Measurements from ENCODE around the gene ING4. TPM values are rescaled to one million over a fixed set of nuclear protein-coding genes. Genes with fewer than 3 reads are reported as not detected.

Gene ING4
- polyA plus RNA-seq, 2 donors: 15.2 to 24.7 TPM

GRCh38 chr12:6698352-6699046, 35.6 kb upstream of the ING4 start:
- Histone ChIP-seq H3K4me1 (ENCODE audit: control insufficient read depth in 2 of 2, insufficient read depth in 2 of 2, low read length in 1 of 2) (peaks cover 3 to 7% of the 10 kb centered on the region in 2 donors), H3K27me3 (ENCODE audit: control insufficient read depth in 1 of 2, insufficient read depth in 2 of 2, low read length in 2 of 2) (peaks cover 2 to 18% of the 10 kb centered on the region in 2 donors)
- WGBS, 2 donors: 52 to 62% methylated on average over 8 of the region's 8 CpGs

GRCh38 chr12:6697584-6698351, 34.8 kb upstream of the ING4 start:
- Histone ChIP-seq H3K36me3 (ENCODE audit: control insufficient read depth in 2 of 2, insufficient read depth in 2 of 2, low read length in 1 of 2) (no peaks in the 10 kb centered on the region), H3K9me3 (ENCODE audit: control insufficient read depth in 2 of 2, insufficient read depth in 1 of 2, low read depth in 1 of 2, low read length in 1 of 2) (no peaks in the 10 kb centered on the region), H3K4me1 (ENCODE audit: control insufficient read depth in 2 of 2, insufficient read depth in 2 of 2, low read length in 1 of 2) (peaks cover 3 to 7% of the 10 kb centered on the region in 2 donors), H3K27me3 (ENCODE audit: control insufficient read depth in 1 of 2, insufficient read depth in 2 of 2, low read length in 2 of 2) (peaks cover 2 to 18% of the 10 kb centered on the region in 2 donors), H3K4me3 (ENCODE audit: low read depth in 1 of 2, low read length in 2 of 2) (no peak overlapping the region), H3K27ac (ENCODE audit: low read depth in 2 of 2, low read length in 1 of 2) (no peak overlapping the region)
- 68 to 74% methylated on average over 17 of the region's 17 CpGs for WGBS, 2 donors

More at GRCh38 chr12:6698352-6699046, 35.6 kb upstream of the ING4 start:
- Histone ChIP-seq H3K27ac (ENCODE audit: low read depth in 2 of 2, low read length in 1 of 2) (no peak overlapping the region), H3K36me3 (ENCODE audit: control insufficient read depth in 2 of 2, insufficient read depth in 2 of 2, low read length in 1 of 2) (no peaks in the 10 kb centered on the region), H3K9me3 (ENCODE audit: control insufficient read depth in 2 of 2, insufficient read depth in 1 of 2, low read depth in 1 of 2, low read length in 1 of 2) (no peaks in the 10 kb centered on the region), H3K4me3 (ENCODE audit: low read depth in 1 of 2, low read length in 2 of 2) (no peak overlapping the region)

GRCh38 chr12:6696690-6697583, 34.0 kb upstream of the ING4 start:
- H3K36me3 ChIP-seq (ENCODE audit: control insufficient read depth in 2 of 2, insufficient read depth in 2 of 2, low read length in 1 of 2): no peaks in the 10 kb centered on the region
- H3K27me3 ChIP-seq (ENCODE audit: control insufficient read depth in 1 of 2, insufficient read depth in 2 of 2, low read length in 2 of 2): peaks cover 2 to 18% of the 10 kb centered on the region in 2 donors
- H3K27ac ChIP-seq (ENCODE audit: low read depth in 2 of 2, low read length in 1 of 2): no peak overlapping the region
- no peak overlapping the region for H3K4me3 ChIP-seq (ENCODE audit: low read depth in 1 of 2, low read length in 2 of 2)
- 75 to 76% methylated on average over 17 of the region's 17 CpGs for WGBS, 2 donors
- H3K9me3 ChIP-seq (ENCODE audit: control insufficient read depth in 2 of 2, insufficient read depth in 1 of 2, low read depth in 1 of 2, low read length in 1 of 2): no peaks in the 10 kb centered on the region
- H3K4me1 ChIP-seq (ENCODE audit: control insufficient read depth in 2 of 2, insufficient read depth in 2 of 2, low read length in 1 of 2): peaks cover 3 to 7% of the 10 kb centered on the region in 2 donors

GRCh38 chr12:6695313-6696045, 32.6 kb upstream of the ING4 start:
- no peak overlapping the region for H3K27ac ChIP-seq (ENCODE audit: low read depth in 2 of 2, low read length in 1 of 2)
- H3K9me3 ChIP-seq (ENCODE audit: control insufficient read depth in 2 of 2, insufficient read depth in 1 of 2, low read depth in 1 of 2, low read length in 1 of 2): no peaks in the 10 kb centered on the region
- peaks cover 2 to 12% of the 10 kb centered on the region in 2 donors for H3K27me3 ChIP-seq (ENCODE audit: control insufficient read depth in 1 of 2, insufficient read depth in 2 of 2, low read length in 2 of 2)
- peaks cover 3 to 5% of the 10 kb centered on the region in 2 donors for H3K4me1 ChIP-seq (ENCODE audit: control insufficient read depth in 2 of 2, insufficient read depth in 2 of 2, low read length in 1 of 2)
- no peak overlapping the region for H3K4me3 ChIP-seq (ENCODE audit: low read depth in 1 of 2, low read length in 2 of 2)
- no peaks in the 10 kb centered on the region for H3K36me3 ChIP-seq (ENCODE audit: control insufficient read depth in 2 of 2, insufficient read depth in 2 of 2, low read length in 1 of 2)
- 66 to 71% methylated on average over 11 of the region's 11 CpGs for WGBS, 2 donors

GRCh38 chr12:6694701-6695100, 31.8 kb upstream of the ING4 start:
- peaks cover 0 to 2% of the 10 kb centered on the region in 2 donors for H3K4me1 ChIP-seq (ENCODE audit: control insufficient read depth in 2 of 2, insufficient read depth in 2 of 2, low read length in 1 of 2)
- H3K36me3 ChIP-seq (ENCODE audit: control insufficient read depth in 2 of 2, insufficient read depth in 2 of 2, low read length in 1 of 2): no peaks in the 10 kb centered on the region
- H3K27ac ChIP-seq (ENCODE audit: low read depth in 2 of 2, low read length in 1 of 2): no peak overlapping the region
- WGBS, 2 donors: 74 to 79% methylated on average over 9 of the region's 9 CpGs
- peaks cover 2 to 9% of the 10 kb centered on the region in 2 donors for H3K27me3 ChIP-seq (ENCODE audit: control insufficient read depth in 1 of 2, insufficient read depth in 2 of 2, low read length in 2 of 2)
- no peak overlapping the region for H3K4me3 ChIP-seq (ENCODE audit: low read depth in 1 of 2, low read length in 2 of 2)
- no peaks in the 10 kb centered on the region for H3K9me3 ChIP-seq (ENCODE audit: control insufficient read depth in 2 of 2, insufficient read depth in 1 of 2, low read depth in 1 of 2, low read length in 1 of 2)

GRCh38 chr12:6693832-6694355, 31.0 kb upstream of the ING4 start:
- Histone ChIP-seq H3K27ac (ENCODE audit: low read depth in 2 of 2, low read length in 1 of 2) (no peak overlapping the region), H3K9me3 (ENCODE audit: control insufficient read depth in 2 of 2, insufficient read depth in 1 of 2, low read depth in 1 of 2, low read length in 1 of 2) (no peaks in the 10 kb centered on the region), H3K27me3 (ENCODE audit: control insufficient read depth in 1 of 2, insufficient read depth in 2 of 2, low read length in 2 of 2) (peaks cover 2 to 6% of the 10 kb centered on the region in 2 donors), H3K4me3 (ENCODE audit: low read depth in 1 of 2, low read length in 2 of 2) (no peak overlapping the region), H3K4me1 (ENCODE audit: control insufficient read depth in 2 of 2, insufficient read depth in 2 of 2, low read length in 1 of 2) (peaks cover 0 to 2% of the 10 kb centered on the region in 2 donors), H3K36me3 (ENCODE audit: control insufficient read depth in 2 of 2, insufficient read depth in 2 of 2, low read length in 1 of 2) (no peaks in the 10 kb centered on the region)
- WGBS, 2 donors: 72 to 83% methylated on average over 4 of the region's 4 CpGs

GRCh38 chr12:6692888-6693287, 30.0 kb upstream of the ING4 start:
- Histone ChIP-seq H3K36me3 (ENCODE audit: control insufficient read depth in 2 of 2, insufficient read depth in 2 of 2, low read length in 1 of 2) (no peaks in the 10 kb centered on the region), H3K27me3 (ENCODE audit: control insufficient read depth in 1 of 2, insufficient read depth in 2 of 2, low read length in 2 of 2) (peaks cover 2 to 3% of the 10 kb centered on the region in 2 donors), H3K9me3 (ENCODE audit: control insufficient read depth in 2 of 2, insufficient read depth in 1 of 2, low read depth in 1 of 2, low read length in 1 of 2) (no peaks in the 10 kb centered on the region), H3K4me1 (ENCODE audit: control insufficient read depth in 2 of 2, insufficient read depth in 2 of 2, low read length in 1 of 2) (peaks cover 0 to 5% of the 10 kb centered on the region in 2 donors), H3K27ac (ENCODE audit: low read depth in 2 of 2, low read length in 1 of 2) (no peak overlapping the region), H3K4me3 (ENCODE audit: low read depth in 1 of 2, low read length in 2 of 2) (no peak overlapping the region)
- 63 to 67% methylated on average over 2 of the region's 2 CpGs for WGBS, 2 donors

- no peaks in the 10 kb centered on the region for H3K27me3 ChIP-seq (ENCODE audit: control insufficient read depth in 1 of 2, insufficient read depth in 2 of 2, low read length in 2 of 2)
- no peak overlapping the region for H3K27ac ChIP-seq (ENCODE audit: low read depth in 2 of 2, low read length in 1 of 2)
- no peaks in the 10 kb centered on the region for H3K36me3 ChIP-seq (ENCODE audit: control insufficient read depth in 2 of 2, insufficient read depth in 2 of 2, low read length in 1 of 2)
- no peaks in the 10 kb centered on the region for H3K9me3 ChIP-seq (ENCODE audit: control insufficient read depth in 2 of 2, insufficient read depth in 1 of 2, low read depth in 1 of 2, low read length in 1 of 2)
- H3K4me3 ChIP-seq (ENCODE audit: low read depth in 1 of 2, low read length in 2 of 2): no peak overlapping the region
- H3K4me1 ChIP-seq (ENCODE audit: control insufficient read depth in 2 of 2, insufficient read depth in 2 of 2, low read length in 1 of 2): peaks cover 3 to 7% of the 10 kb centered on the region in 2 donors
- 66 to 75% methylated on average over 4 of the region's 4 CpGs for WGBS, 2 donors
Observed at GRCh38 chr12:6691473-6691872, 28.6 kb upstream of the ING4 start.
